ENCODE measurements around the gene LGR4.
"Not testable (repeated sequence)": the region's sequence is repeated elsewhere in the genome, so short reads cannot be mapped to it uniquely, and the experiment has no call there.

The LGR4 gene

GRCh38 chr11:27460158-27460978 is 12.2 kb downstream of the LGR4 start:
- FAIRE-seq (no peak), DNase-seq (ENCODE audit: extremely low spot score, insufficient read length, low read depth) (no peak)

- FAIRE-seq (no peak), DNase-seq (ENCODE audit: extremely low spot score, insufficient read length, low read depth) (no peak)
Measured at GRCh38 chr11:27459191-27459590, 13.4 kb downstream of the LGR4 start.

- no peak for FAIRE-seq
- DNase-seq (ENCODE audit: extremely low spot score, insufficient read length, low read depth) = no peak
Measured at GRCh38 chr11:27458182-27458581, 14.4 kb downstream of the LGR4 start.

- DNase-seq (ENCODE audit: extremely low spot score, insufficient read length, low read depth) (no peak), FAIRE-seq (no peak)
Measured at GRCh38 chr11:27456795-27457329, 15.7 kb downstream of the LGR4 start.

GRCh38 chr11:27456140-27456794 is 16.3 kb downstream of the LGR4 start:
- no peak for DNase-seq (ENCODE audit: extremely low spot score, insufficient read length, low read depth)
- no peak for FAIRE-seq

GRCh38 chr11:27455667-27456066 is 16.9 kb downstream of the LGR4 start:
- FAIRE-seq (no peak), DNase-seq (ENCODE audit: extremely low spot score, insufficient read length, low read depth) (no peak)

GRCh38 chr11:27453701-27454100 is 18.9 kb downstream of the LGR4 start:
- DNase-seq (ENCODE audit: extremely low spot score, insufficient read length, low read depth) (no peak), FAIRE-seq (no peak)

GRCh38 chr11:27452147-27452546 is 20.4 kb downstream of the LGR4 start:
- FAIRE-seq = no peak
- no peak for DNase-seq (ENCODE audit: extremely low spot score, insufficient read length, low read depth)

GRCh38 chr11:27451244-27451965 is 21.2 kb downstream of the LGR4 start:
- FAIRE-seq = no peak
- no peak for DNase-seq (ENCODE audit: extremely low spot score, insufficient read length, low read depth)

GRCh38 chr11:27448184-27448540 is 24.4 kb downstream of the LGR4 start:
- not testable (repeated sequence) for DNase-seq (ENCODE audit: extremely low spot score, insufficient read length, low read depth); FAIRE-seq

GRCh38 chr11:27447288-27448183 is 25.1 kb downstream of the LGR4 start:
- no peak for DNase-seq (ENCODE audit: extremely low spot score, insufficient read length, low read depth)
- FAIRE-seq = no peak

- no peak for DNase-seq (ENCODE audit: extremely low spot score, insufficient read length, low read depth)
- no peak for FAIRE-seq
Measured at GRCh38 chr11:27445625-27446024, 27.0 kb downstream of the LGR4 start.

GRCh38 chr11:27444801-27445215 is 27.8 kb downstream of the LGR4 start:
- DNase-seq (ENCODE audit: extremely low spot score, insufficient read length, low read depth) (no peak), FAIRE-seq (no peak)

- DNase-seq (ENCODE audit: extremely low spot score, insufficient read length, low read depth) (no peak), FAIRE-seq (no peak)
Measured at GRCh38 chr11:27443746-27444507, 28.7 kb downstream of the LGR4 start.

GRCh38 chr11:27443227-27443626 is 29.4 kb downstream of the LGR4 start:
- no peak for FAIRE-seq
- no peak for DNase-seq (ENCODE audit: extremely low spot score, insufficient read length, low read depth)

GRCh38 chr11:27440090-27440489 is 32.5 kb downstream of the LGR4 start:
- FAIRE-seq = no peak
- no peak for DNase-seq (ENCODE audit: extremely low spot score, insufficient read length, low read depth)

- FAIRE-seq = no peak
- no peak for DNase-seq (ENCODE audit: extremely low spot score, insufficient read length, low read depth)
Measured at GRCh38 chr11:27438595-27438981, 34.0 kb downstream of the LGR4 start.

- no peak for DNase-seq (ENCODE audit: extremely low spot score, insufficient read length, low read depth)
- no peak for FAIRE-seq
Measured at GRCh38 chr11:27437829-27438594, 34.6 kb downstream of the LGR4 start.

Measured in GM18507 (cell line).